GM21576 (cell line): ENCODE measurements around the gene GPR137.
A peak's percentile ranks its signal among the peaks of the same experiment; 100 is the strongest.

Experiments
- ATAC-seq: cut with Tn5 transposase; IDR thresholded peaks from one replicate; pipeline ENCODE4 v1.9.1; 2021; ENCODE audit warnings: mild to moderate bottlenecking, moderate library complexity; ENCODE audit not compliant: unreplicated experiment

Gene GPR137

GRCh38 chr11:64284962-64285884, at the start of gene GPR137:
Gene GPR137 (plus strand): TSS chr11:64285848. CDS start chr11:64286525, 677 bp downstream.
- peak; percentile 56 for ATAC-seq

GRCh38 chr11:64237484-64237951, 48.1 kb upstream of the GPR137 start:
- no peak for ATAC-seq

GRCh38 chr11:64238076-64238475, 47.6 kb upstream of the GPR137 start:
- ATAC-seq, result no peak

- no peak for ATAC-seq
These were observed 46.6 kb upstream of the GPR137 start for GRCh38 chr11:64238999-64239398.

- no peak for ATAC-seq
These were observed 45.8 kb upstream of the GPR137 start for GRCh38 chr11:64239662-64240434.

- ATAC-seq, result peak; percentile 41
These were observed 45.0 kb upstream of the GPR137 start, which contains the start of gene FKBP2 for GRCh38 chr11:64240435-64241240. Gene FKBP2 (plus strand): TSS chr11:64241095. CDS start chr11:64242388, 1,293 bp downstream.

GRCh38 chr11:64241241-64241490, 44.5 kb upstream of the GPR137 start:
- peak; percentile 58 for ATAC-seq

GRCh38 chr11:64241491-64242374, 43.9 kb upstream of the GPR137 start:
- peak; percentile 4 for ATAC-seq

- ATAC-seq, result no peak
These were observed 42.3 kb upstream of the GPR137 start for GRCh38 chr11:64243236-64243854.

- no peak for ATAC-seq
These were observed 41.5 kb upstream of the GPR137 start for GRCh38 chr11:64244107-64244506.

- no peak for ATAC-seq
These were observed 40.7 kb upstream of the GPR137 start for GRCh38 chr11:64244966-64245365.

GRCh38 chr11:64245401-64245796, 40.2 kb upstream of the GPR137 start:
- ATAC-seq, result no peak

- ATAC-seq, result no peak
These were observed 39.6 kb upstream of the GPR137 start for GRCh38 chr11:64245797-64246620.

- peak; percentile 9 for ATAC-seq
These were observed 39.1 kb upstream of the GPR137 start for GRCh38 chr11:64246621-64246870.

GRCh38 chr11:64246871-64247728, 38.5 kb upstream of the GPR137 start, which contains the start of gene PPP1R14B:
Gene PPP1R14B (minus strand): TSS chr11:64246943. CDS start chr11:64246673, 270 bp downstream.
- peak; percentile 35 for ATAC-seq

- no peak for ATAC-seq
These were observed 37.7 kb upstream of the GPR137 start for GRCh38 chr11:64247729-64248531.

- ATAC-seq, result no peak
These were observed 37.1 kb upstream of the GPR137 start for GRCh38 chr11:64248578-64248977.
